Stimulated activated memory B cell treated with anti-CD40 and anti-IgM and Interleukin-4, amounts not matched to agents 10 μg/mL and 1 μg/mL and 100 μg/mL, for 72 hours (primary cell): ENCODE measurements around the gene KRTAP3-3.

Experiments
- ATAC-seq: fragments of 150-1000 bp; cut with Tn5 transposase; 2 replicates; pipeline ENCODE4 v1.10.0; 2021
- H3K27ac Mint-ChIP-seq: one replicate; pipeline ENCODE4 v1.8.0; 2022; ENCODE audit warnings: mild to moderate bottlenecking, mixed read lengths
- H3K27me3 Mint-ChIP-seq: one replicate; pipeline ENCODE4 v1.8.0; 2022; ENCODE audit warnings: mixed read lengths
- H3K36me3 Mint-ChIP-seq: one replicate; pipeline ENCODE4 v1.8.0; 2022; ENCODE audit warnings: mixed read lengths
- H3K4me1 Mint-ChIP-seq: one replicate; pipeline ENCODE4 v1.8.0; 2022; ENCODE audit warnings: mixed read lengths
- H3K4me3 Mint-ChIP-seq: one replicate; pipeline ENCODE4 v1.8.0; 2022; ENCODE audit warnings: mild to moderate bottlenecking, moderate library complexity, mixed read lengths
- H3K9me3 Mint-ChIP-seq: one replicate; pipeline ENCODE4 v1.8.0; 2022; ENCODE audit warnings: mixed read lengths

KRTAP3-3 gene

DNA sequence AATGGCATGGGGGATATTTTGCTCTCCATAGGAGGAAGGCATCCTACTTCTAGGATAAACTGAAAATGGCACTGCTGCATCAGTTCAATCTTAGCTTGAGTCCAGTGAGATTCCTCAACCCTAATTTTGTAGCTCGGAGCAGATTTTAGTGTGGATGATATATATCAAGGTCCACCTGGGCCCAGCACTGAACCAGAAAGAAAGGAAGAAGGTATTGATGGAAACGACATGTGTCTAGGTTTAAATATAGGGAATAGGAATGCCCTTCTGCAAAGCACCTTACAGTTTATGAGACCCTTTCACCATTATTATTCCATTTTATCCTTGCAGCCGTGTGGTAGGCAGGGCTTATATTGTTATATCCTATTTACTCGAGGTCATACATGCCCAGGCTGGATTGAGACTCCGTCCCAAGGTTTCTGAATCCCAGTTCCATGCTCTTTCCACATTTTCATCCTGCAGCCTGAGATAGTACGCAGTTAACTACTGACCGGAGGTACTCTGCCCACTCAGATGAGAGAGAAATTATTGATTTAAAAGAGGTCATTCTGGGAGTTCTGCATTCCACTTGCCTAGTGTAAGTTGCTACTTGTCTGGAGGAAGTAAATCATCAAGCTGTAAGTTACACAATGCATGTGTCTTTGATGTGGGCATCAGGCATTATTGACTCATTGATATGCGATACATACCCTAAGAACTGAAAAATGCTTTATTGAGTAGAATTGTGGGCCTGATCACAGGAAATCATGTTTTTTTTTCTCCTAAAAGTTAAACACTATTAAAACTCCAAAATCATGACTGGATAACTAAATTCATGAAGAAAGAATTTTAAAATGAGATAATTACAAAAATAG, 37.3 kb downstream of the KRTAP3-3 start:
- Mint-ChIP-seq H3K9me3 (no peaks in the 10 kb centered on the region), H3K36me3 (no peaks in the 10 kb centered on the region), H3K27ac (no peak overlapping the region), H3K27me3 (peaks cover 35% of the 10 kb centered on the region), H3K4me1 (peaks cover 7% of the 10 kb centered on the region), H3K4me3 (no peak overlapping the region)
- no peak for ATAC-seq

GRCh38 chr17:40953881-40954280, 40.1 kb downstream of the KRTAP3-3 start:
- no peaks in the 10 kb centered on the region for H3K4me1 Mint-ChIP-seq
- H3K4me3 Mint-ChIP-seq = no peak overlapping the region
- no peak overlapping the region for H3K27ac Mint-ChIP-seq
- H3K36me3 Mint-ChIP-seq = no peaks in the 10 kb centered on the region
- H3K9me3 Mint-ChIP-seq = no peaks in the 10 kb centered on the region
- no peak for ATAC-seq
- peaks cover 44% of the 10 kb centered on the region for H3K27me3 Mint-ChIP-seq

DNA sequence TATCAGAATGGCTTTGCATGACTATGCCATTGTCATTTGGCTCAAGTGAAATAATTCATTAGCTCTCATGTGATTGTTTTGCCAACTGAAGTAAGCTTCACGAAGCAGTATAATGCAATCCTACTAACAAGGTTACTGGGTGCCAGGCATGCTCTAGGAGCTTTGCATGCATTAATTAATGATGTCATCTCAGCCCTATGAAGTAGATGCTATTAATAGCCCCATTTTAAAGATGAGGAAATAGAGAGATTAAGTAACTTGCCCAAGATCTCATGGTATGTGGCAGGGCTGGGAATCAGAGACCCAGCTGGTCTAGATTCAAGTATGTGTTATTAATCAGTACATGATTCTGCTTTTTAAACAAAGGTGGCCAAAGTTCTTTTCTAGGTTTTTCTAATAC, 41.3 kb downstream of the KRTAP3-3 start:
- no peak overlapping the region for H3K4me3 Mint-ChIP-seq
- no peaks in the 10 kb centered on the region for H3K36me3 Mint-ChIP-seq
- H3K27me3 Mint-ChIP-seq = peaks cover 50% of the 10 kb centered on the region
- H3K4me1 Mint-ChIP-seq = no peaks in the 10 kb centered on the region
- H3K9me3 Mint-ChIP-seq = no peaks in the 10 kb centered on the region
- no peak overlapping the region for H3K27ac Mint-ChIP-seq
- no peak for ATAC-seq

DNA sequence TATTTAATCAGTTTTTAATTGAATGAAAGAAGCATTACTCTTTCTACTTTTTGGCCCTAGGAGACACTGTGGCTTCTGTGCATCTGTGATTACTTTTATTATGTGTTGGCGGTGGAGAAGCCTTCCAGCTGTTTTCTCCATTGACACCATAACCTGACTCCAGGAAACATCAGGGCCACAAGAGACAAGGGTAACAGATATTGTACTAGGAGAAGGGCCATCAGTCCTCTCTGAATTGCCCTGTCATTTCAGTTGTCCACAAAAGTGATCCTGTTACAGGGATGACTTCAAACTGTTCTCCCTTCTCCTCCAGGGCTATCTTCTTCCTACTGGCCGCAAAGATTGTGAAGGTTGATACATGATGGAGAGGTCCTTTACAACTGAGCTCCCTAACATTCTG, 41.8 kb downstream of the KRTAP3-3 start:
- Mint-ChIP-seq H3K27ac (no peak overlapping the region), H3K4me3 (no peak overlapping the region)

GRCh38 chr17:40951011-40951622, 42.8 kb downstream of the KRTAP3-3 start:
- H3K4me1 Mint-ChIP-seq = no peaks in the 10 kb centered on the region
- peaks cover 59% of the 10 kb centered on the region for H3K27me3 Mint-ChIP-seq
- no peak for ATAC-seq
- no peak overlapping the region for H3K4me3 Mint-ChIP-seq
- no peaks in the 10 kb centered on the region for H3K36me3 Mint-ChIP-seq
- H3K27ac Mint-ChIP-seq = no peak overlapping the region
- H3K9me3 Mint-ChIP-seq = no peaks in the 10 kb centered on the region

More for the DNA sequence above, 41.8 kb downstream of the KRTAP3-3 start:
- Mint-ChIP-seq H3K9me3 (no peaks in the 10 kb centered on the region), H3K4me1 (no peaks in the 10 kb centered on the region), H3K27me3 (peaks cover 52% of the 10 kb centered on the region), H3K36me3 (no peaks in the 10 kb centered on the region)
- no peak for ATAC-seq

DNA sequence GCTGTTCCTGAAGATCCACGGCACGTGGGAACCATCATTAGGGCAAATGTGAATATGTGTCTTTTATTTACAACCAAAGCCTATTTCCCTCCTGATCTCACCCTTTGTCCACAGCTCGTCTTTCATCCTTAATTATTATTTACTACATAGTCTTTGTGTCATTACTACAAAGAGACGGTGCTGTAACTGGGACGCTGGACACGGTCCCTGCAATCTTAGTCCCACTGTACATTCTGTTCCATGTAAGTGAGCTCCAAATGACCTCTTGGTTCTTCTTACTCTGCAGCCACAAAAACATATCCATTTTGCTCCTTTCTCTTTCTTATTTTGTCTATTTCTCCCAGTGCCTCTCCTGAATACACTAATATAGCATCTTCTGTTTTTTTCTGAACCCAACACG, 43.8 kb downstream of the KRTAP3-3 start:
- no peak for ATAC-seq
- Mint-ChIP-seq H3K4me3 (no peak overlapping the region), H3K27me3 (peaks cover 59% of the 10 kb centered on the region), H3K27ac (no peak overlapping the region), H3K9me3 (no peaks in the 10 kb centered on the region), H3K36me3 (no peaks in the 10 kb centered on the region), H3K4me1 (no peaks in the 10 kb centered on the region)

GRCh38 chr17:40949418-40949817, 44.5 kb downstream of the KRTAP3-3 start:
- Mint-ChIP-seq H3K9me3 (no peaks in the 10 kb centered on the region), H3K4me3 (no peak overlapping the region), H3K27ac (no peak overlapping the region), H3K4me1 (no peaks in the 10 kb centered on the region), H3K36me3 (no peaks in the 10 kb centered on the region), H3K27me3 (peaks cover 65% of the 10 kb centered on the region)
- ATAC-seq = no peak

DNA sequence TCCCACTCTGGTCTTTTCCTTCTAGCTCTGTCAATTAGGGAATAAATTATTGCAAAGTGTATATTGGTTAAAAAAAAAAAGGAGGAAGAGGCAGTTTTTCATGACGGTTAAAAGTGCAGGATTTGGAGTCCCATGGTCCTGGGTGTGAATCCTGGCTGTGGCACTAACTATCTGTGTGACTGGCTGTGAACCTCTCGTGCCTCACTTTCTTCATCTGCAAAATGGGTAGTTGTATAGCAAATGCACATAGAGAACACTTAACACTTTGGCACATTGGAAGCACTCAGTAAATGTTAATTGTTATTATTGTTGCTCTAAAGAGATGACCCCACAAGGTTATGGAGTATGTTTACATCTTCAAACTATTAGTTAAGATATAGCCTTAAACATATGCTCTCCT, 46.0 kb downstream of the KRTAP3-3 start:
- H3K27ac Mint-ChIP-seq = no peak overlapping the region
- H3K36me3 Mint-ChIP-seq = no peaks in the 10 kb centered on the region
- peaks cover 59% of the 10 kb centered on the region for H3K27me3 Mint-ChIP-seq
- no peak overlapping the region for H3K4me3 Mint-ChIP-seq
- no peaks in the 10 kb centered on the region for H3K9me3 Mint-ChIP-seq
- H3K4me1 Mint-ChIP-seq = no peaks in the 10 kb centered on the region
- no peak for ATAC-seq

DNA sequence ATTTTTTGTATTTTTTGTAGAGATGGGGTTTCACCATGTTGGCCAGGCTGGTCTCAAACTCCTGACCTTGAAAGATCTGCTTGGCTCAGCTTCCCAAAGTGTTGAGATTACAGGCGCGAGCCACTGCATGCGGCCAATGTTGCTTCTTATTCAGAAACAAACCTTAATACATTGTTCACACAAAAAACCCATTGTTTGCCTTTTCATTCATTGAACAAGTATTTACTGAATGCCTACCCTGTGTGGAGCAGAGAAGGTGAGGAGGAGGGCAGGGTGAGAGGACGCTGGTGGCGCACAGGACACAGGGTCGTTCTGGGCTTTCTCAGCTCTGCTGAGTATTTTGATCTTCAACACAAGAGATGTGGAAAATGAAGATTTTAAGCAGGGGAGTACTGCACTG, 48.5 kb downstream of the KRTAP3-3 start:
- peaks cover 7% of the 10 kb centered on the region for H3K9me3 Mint-ChIP-seq
- H3K27me3 Mint-ChIP-seq = peaks cover 60% of the 10 kb centered on the region
- H3K4me1 Mint-ChIP-seq = no peaks in the 10 kb centered on the region
- H3K4me3 Mint-ChIP-seq = no peak overlapping the region
- H3K36me3 Mint-ChIP-seq = no peaks in the 10 kb centered on the region
- no peak overlapping the region for H3K27ac Mint-ChIP-seq
- no peak for ATAC-seq

- Mint-ChIP-seq H3K9me3 (peaks cover 7% of the 10 kb centered on the region), H3K27me3 (peaks cover 54% of the 10 kb centered on the region), H3K4me3 (no peak overlapping the region), H3K36me3 (no peaks in the 10 kb centered on the region), H3K27ac (no peak overlapping the region), H3K4me1 (no peaks in the 10 kb centered on the region)
- no peak for ATAC-seq
Measured at GRCh38 chr17:40944531-40944930, 49.4 kb downstream of the KRTAP3-3 start.
